ENCODE measurements around the gene UMOD.

Gene UMOD
- 0 to 0.07 reads per million in 2 donors for total RNA-seq

DNA sequence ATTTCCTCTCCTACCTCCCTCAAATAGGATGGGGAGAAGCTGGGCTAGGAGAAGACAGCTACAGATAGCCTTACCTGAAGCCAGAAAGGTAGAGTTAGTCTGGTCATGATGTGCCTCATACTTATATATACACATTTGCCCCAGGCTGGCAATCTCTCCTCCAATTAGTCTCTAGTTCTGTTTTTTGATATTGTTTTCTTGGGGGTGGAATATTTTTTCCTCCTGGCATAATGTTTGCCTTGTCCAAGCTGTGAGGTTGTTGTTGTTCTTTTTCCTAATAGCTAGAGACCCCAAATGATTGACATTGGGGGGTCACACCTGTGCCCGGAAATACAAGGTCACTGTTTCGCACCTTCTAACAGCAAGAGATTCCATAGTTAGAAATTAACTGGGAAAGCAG, at the start of gene UMOD:
Gene UMOD, minus strand, starts transcription at position 101 of the 400 bp plus-strand sequence. CDS start 1,978 bp downstream, outside the sequence.
- no peak for DNase-seq

- no peak for DNase-seq
Measured at GRCh38 chr16:20401475-20402016, 49.0 kb upstream of the UMOD start.

DNA sequence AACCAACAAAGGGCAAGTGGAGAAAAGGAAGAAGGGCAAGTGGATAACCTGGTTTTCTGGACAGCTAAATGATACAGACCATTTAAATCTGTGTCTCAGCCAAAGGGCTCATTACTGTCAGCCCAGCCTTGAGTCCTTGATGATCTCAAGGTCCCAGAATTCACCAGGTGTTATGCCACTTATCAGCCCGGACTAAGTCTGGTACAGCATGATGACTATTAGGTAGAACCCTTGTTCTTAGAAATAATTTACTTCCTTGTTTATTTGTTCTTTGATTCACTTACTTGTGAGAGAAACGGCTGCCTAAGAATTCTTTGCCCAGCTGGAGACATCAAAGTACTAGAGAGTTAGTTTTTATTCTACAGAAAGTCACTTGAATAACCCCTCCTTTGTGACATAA, 48.6 kb upstream of the UMOD start:
- DNase-seq = no peak

GRCh38 chr16:20399185-20399584, 46.7 kb upstream of the UMOD start:
- DNase-seq = no peak

DNA sequence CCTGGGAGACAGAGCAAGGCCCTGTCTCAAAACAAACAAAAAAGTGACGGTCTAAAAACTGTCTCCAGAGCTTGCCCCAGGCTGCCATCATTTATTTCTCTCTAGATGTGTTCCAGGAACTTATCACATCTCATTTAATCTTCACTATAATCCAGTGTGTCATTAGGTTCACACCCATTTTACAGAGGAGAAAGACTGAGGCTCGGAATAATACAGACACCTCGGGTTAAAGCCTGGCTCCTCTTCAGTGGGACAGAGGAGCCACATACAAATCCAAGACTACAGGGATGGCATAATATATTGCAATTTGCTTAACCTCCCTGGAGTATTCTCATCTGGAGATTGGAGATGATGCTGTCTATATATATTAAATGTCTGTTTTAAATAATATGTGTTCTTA, 46.1 kb upstream of the UMOD start:
- DNase-seq = no peak

- DNase-seq = no peak
Measured at GRCh38 chr16:20397468-20398074, 45.1 kb upstream of the UMOD start.

DNA sequence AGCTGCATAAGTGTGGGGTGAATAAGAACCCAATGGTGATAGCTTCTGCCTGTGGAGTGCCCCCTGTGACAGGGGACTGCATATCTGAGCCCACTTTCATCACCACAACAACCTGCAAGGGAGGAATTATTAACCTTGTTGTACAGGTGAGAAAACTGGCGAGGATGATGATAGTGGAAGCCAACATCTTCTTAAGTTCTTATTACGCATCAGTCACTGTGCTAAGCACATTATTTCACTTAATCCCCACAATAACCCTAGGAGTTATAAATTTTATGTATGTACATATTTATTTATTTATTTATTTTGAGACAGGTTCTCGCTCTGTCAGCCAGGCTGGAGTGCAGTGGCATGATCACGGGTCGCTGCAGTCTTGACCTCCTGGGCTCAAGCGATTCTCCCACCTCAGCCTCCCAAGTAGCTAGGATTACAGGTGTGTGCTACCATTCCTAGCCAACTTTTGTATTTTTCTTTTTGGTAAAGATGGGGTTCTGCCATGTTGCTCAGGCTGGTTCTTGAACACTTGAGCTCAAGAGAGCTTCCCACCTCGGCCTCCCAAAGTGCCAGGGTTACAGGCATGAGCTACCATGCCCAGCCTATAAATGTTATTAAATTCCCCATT, 44.4 kb upstream of the UMOD start:
- no peak for DNase-seq

DNA sequence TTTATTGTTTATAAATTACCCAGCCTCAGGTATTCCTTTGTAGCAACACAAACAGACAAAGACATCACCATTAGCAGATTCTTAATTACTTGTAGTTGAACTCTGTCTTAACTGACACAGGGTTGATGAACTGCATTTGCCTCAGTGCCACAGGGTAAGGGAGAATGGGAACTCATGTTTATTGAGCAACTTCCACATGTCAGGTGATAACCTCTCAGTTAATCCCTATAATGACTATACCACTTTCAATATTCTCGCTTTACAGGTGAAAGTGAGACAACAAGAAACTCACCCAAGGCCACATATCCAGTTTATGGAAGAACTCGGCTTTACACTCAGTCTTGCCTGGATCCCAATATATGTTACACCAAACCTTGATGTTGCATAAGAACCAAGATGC, 43.4 kb upstream of the UMOD start:
- DNase-seq = no peak

DNA sequence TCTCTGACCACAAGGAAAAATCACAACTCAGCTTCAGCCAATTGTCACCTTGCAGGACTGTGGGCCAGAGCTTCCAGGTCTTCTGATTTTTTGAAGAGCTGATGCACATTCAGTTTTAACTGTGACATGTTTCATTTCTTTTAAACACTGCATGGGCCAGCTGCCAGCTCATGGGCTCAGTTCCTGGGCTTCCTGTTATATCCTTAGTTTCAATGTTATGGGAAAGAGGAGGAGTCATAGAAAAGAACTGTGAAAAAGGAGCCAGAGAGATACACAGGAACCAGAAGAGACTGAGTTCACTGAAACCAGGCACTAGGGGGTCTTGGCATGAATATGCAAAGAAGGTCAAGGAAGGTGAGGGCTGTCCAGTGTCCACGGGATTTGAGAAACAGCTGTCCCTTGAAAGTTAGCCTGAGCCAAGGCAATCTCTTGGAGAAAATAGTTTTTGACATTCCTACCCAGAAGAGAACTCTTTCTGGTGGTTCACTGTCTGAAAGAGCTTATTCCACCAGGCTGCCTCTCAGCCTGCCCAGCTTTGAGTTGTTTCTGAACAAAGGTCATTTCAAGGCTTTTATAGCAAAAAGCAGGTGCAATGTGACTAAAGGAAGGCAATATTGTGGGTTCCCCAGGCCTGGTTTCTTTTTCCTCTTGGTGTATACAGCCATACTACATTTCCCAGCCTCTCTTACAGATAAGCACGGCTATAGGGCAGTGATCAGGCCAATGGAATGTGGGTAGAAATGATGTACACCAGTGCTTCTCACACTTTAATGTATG, 41.5 kb upstream of the UMOD start:
- DNase-seq = no peak

- no peak for DNase-seq
Measured at GRCh38 chr16:20391045-20391444, 38.5 kb upstream of the UMOD start.

DNA sequence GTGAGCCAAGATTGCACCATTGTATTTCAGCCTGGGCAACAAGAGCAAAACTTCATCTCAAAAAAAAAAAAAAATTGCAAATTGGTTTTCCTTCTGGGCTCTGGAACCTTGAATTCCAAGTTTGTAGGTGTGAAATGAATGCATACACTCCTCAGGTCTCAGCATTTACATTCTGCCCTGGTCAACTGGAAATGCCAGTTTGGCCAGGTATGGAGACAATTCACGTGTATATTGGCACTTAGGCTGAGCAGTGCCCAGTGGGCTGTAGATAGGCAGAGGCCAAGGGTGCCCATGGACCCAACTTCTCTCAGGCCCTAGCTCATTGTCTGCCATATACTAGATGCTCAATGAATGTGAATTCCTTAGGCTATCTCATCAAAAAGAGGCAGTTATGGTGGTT, 36.3 kb upstream of the UMOD start:
- DNase-seq = no peak

DNA sequence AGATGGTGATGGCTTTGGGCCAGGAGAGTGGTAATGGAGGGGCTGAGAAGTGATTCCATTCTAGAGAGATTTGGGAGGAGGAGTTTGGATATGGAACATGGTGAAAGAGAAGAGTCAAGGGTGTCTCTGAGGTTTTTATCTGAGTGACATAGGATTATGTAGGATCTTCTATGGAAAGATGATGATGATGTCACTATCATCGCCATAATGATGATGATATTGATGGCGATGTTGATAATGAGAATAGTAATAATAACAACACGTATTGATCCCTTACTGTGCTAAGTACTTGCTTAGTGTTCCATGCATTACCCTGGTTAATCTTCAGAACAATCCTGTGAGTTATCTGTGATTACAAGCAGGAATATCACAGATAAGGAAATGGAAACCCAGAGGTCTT, 35.5 kb upstream of the UMOD start:
- no peak for DNase-seq

- DNase-seq = peak; percentile 47
Measured at GRCh38 chr16:20385844-20386832, 33.6 kb upstream of the UMOD start.

DNA sequence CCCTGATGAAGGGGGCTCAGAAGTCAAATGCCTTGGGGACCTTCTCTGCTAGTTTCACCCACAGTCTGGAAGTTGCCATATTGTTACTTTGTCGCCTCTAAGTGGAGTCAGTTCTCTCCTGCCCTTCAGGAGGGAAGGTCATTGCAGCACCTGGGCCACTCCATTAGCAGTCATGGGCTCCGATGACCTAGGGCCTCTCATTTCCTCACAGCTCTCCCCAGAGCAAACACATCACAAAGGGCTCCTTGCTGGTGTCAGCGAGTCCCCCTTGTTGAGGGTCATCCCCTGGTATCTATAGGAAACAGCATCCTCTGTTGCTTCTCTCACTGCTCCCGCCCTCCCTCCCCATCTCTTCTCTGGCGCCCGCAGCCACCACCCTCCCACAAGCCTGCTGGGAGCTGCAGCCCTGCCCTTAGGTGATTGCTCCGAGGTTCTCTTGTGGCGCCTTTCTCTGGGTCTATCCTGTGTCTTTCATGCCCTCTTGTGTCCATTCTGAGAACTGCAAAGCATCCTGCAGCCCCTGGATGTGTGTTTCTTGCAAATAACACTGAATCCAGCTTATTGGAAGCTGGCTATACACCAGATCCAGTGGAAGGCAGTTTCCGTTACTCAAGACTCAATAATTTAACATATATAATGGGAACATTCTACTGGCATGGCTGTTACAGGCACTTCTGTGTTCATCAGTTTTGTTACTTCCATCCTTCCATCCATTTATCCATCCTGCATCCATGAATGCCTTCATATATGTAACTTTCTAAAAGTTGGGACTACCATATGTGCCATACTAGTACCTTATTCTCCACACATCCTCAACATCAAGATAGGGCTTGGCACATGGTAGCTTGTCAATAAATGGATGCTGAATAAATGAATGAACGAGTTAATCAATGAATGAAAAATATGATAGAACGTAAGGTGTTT, 30.9 kb upstream of the UMOD start:
- peak; percentile 6 for DNase-seq

- DNase-seq = no peak
Measured at GRCh38 chr16:20382202-20382948, 29.9 kb upstream of the UMOD start.

GRCh38 chr16:20380782-20381181, 28.3 kb upstream of the UMOD start:
- no peak for DNase-seq

DNA sequence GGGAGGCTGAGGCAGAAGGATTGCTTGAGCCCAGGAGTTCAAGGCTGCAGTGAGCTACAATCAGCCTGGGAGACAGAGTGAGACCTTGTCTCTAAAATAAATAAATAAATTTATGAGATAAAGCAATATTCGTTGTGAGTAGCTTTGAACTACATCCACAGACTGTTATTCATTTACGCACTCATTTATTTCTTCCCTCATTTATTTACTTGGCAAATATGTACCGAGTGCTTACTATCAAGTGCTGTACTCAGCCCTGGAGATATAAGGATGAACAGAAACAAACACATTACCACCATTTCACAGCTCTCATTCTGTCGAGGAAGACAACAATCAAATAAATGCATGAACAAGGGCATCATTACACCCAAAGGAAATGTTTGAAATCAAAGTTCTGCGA, 24.7 kb upstream of the UMOD start:
- DNase-seq = no peak

- no peak for DNase-seq
Measured at GRCh38 chr16:20372701-20373100, 20.2 kb upstream of the UMOD start.

DNA sequence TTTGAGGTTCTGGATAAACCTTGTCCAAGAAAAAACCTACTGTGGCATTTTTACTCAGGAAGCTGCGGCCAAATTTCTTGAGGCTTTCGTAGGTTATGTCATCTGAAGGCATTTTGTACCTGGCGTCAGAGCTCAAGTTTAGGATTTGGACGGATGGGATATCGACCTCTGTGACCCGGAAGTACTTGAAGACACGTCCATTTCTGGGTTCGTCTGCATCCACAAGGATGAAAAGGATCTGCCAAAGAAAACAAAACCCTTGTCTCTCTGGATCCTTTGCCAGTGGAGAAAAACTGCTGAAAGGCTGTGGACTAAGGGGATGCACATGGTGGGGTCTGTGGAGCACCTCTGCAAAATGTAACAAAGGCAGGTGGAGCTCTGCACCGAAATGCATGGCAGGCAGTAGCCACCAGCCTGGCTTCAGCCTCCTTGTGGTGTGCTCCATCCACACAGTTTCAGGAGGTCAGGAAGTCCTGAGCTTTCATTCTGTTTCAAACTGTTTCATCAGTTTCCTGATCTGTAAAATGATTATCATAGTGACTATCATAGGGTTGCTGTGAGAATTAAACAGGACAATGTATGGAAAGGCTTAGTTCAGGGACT, 17.0 kb upstream of the UMOD start:
- DNase-seq = no peak

- DNase-seq = no peak
Measured at GRCh38 chr16:20364051-20364450, 11.5 kb upstream of the UMOD start.

Data from T-helper 9 cell (primary cell).